Activated CD8-positive, alpha-beta memory T cell treated with anti-CD3 and anti-CD28 coated beads, Interleukin-2, amount 50 U/mL, for 4 hours (primary cell): ENCODE results near the gene CLEC2B.
A peak's percentile ranks its signal among the peaks of the same experiment; 100 is the strongest.

ENCODE experiments used
- DNase-seq: peaks from one replicate; pipeline ENCODE4 v3.0.0-alpha.2; 2020

The CLEC2B gene

DNA sequence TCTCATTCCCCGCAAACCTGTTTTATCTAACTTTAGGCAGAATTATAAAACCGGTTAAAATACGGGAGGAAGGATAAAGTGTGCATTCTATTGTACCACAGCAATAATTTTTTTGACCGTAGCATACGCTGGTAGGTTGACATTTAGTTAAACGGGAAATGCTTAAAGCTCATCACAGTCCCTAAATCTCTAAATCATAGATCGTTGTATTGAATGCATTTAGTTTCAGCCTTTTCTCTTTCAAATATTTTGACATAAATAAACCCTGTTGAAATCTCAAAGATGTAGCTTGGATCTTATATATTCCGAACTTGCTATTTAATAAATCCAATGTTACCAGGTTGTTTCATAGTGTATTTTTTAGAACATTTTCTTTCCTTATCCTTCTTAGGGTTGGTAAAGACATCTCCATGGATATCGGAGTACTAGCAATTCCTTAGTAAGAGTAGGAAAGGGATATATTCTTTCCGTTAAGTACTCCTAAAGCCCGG is 798 bp downstream of the CLEC2B start:
- no peak for DNase-seq

DNA sequence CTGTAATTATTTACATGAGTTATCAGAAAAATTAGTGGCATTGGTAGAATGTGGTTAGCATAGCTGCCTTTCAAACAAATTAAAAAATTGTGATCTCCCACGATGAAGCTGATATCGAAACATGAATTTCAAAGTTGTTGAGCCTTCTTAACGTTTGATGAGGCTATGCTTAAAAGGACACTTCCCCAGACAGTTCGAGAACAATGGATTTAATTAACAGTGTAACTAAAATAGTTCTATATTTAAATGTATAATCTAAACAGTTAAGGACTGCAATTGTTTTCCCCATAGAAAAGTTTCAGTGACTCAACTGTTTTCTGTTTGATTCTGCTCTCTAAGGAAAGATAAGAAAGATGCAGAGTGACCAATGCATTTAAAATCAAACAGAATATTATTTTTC is 1.6 kb downstream of the CLEC2B start:
- DNase-seq, result no peak

DNA sequence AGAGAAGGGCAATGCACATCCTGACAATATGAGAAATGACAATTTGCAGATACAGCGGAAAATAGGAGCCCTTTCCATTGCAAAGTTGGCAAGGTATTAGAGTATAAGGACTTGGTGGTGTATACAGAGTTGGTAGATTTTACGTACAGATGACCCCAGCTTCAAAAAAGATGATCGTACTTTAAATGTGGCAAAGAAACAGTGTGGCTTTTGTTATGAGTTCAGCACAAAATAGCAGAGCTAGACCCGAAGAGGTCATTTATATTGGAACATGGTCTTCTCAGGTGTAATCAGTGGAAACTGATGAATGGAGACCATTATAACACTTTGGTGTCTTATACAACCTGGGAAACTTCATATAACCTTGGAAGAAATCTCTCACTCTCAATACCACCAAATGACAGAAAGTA is 2.3 kb downstream of the CLEC2B start:
- DNase-seq, result no peak

DNA sequence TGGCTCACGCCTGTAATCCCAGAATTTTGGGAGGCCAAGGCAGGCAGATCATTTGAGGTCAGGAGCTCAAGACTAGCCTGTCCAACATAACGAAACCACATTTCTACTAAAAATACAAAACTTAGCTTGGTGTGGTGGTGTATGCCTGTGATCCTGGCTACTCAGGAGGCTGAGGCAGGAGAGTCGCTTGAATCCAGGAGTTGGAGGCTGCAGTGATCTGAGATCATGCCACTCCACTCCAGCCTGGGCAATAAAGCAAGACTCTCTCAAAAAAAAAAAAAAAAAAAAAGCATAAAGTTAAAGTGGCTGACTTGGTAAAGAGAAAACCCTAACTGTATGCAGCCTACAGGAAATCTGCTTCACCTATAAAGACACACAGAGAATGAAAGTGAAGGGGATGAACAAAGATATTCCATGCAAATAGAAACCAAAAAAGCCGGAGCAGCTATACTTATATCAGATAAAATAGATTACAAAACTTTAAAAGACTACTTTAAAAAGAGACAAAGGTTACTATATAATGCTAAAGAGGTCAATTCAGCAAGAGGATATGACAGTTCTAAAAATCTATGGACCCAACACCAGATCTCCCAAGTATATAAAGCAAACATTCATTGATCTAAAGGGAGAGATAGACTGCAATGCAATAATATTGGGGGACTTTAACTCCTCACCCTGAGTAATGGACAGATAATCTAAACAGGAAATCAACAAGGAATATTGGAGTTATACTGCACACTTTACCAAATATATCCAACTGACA is 4.1 kb downstream of the CLEC2B start:
- DNase-seq, result no peak

DNA sequence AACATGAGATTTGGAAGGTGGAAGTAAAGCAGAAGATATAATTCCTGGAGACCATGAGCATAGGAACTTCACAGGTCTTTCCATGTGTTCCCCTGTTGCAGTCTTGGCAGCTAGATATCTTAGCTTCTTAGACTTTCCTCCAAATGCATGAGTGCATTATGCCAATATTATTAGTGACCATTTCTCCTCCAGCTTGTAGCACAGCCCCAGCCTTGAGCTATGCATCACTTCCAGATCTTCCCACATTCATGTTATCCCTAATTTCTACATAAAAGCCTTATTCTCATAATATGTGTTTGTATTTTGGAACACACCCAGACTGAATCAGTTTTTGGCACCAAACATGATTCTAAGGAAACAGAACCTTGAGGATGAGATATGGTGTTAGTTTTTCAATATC is 11.0 kb downstream of the CLEC2B start:
- DNase-seq, result no peak

DNA sequence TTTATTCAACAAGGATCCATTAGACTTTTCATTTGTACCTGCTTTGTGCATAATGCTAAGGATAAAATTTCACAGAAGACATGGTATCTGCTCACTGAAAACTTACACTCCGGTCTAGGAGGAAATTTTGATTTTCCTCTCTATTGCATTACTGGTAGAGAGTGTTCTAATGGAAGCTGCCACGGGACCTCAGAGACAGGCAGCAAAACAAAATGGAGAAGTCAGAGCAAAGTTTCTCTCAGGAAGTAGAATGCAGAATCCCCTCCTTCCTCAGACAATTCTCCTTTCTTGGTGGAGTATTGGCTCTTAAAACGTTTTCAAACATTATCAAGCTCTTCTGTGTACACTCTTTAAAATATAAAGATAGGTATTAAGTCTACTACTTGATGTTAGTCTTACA is 12.3 kb downstream of the CLEC2B start:
- no peak for DNase-seq

DNA sequence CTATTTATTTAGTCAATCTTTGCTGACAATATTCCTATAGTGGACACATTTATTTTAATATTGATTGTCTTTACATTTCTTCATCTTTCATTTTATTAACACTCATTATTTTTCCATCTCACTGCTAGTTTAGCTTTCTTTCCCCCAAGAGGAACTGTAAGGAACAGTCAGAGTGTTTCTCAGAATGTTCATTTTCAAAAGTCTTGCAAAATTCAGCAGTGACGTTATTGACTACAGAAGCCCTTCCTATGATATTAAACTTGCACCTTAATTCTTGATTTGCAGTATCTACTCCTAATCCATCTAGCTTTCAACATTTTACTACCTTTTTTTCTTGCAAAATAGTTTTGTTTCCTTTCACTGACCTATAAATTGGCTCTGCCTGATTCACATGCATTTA is 13.0 kb downstream of the CLEC2B start:
- no peak for DNase-seq

DNA sequence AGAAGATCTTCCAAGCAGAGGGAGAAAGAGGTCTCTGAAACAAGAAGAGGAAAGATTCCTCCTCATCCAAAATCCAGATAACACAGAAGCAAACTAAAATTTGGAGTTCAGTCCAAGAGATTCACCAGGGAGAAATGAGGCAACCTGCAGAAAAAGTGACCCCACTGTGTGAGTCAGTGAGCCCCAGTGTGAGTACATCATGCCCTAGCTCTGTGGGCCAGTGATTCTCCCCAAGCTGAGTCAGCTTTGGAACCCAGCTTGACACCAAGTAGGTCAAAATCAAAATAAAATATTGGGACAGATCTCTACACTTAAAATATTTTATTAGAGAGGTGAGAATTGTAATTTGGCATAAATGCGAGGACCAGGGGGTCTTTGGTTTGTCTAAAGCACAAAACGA is 17.2 kb downstream of the CLEC2B start:
- no peak for DNase-seq

DNA sequence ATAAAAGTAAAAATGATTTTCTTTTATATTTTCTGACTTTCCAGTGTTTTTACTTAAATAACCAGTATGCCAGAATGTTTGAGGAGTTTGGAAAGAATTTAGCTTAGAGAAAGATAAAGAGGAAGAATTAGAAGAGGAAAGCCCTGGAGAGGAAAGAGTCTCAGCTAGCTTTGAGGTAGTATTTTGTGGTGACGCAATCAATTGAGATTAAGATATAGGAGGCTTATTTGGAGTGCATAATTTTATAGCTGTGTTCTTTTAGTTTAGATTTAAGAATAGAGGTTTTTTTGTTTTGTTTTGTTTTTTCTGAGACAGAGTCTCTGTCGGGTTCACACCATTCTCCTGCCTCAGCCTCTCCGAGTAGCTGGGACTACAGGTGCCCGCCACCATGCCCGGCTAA is 18.1 kb downstream of the CLEC2B start:
- no peak for DNase-seq

DNA sequence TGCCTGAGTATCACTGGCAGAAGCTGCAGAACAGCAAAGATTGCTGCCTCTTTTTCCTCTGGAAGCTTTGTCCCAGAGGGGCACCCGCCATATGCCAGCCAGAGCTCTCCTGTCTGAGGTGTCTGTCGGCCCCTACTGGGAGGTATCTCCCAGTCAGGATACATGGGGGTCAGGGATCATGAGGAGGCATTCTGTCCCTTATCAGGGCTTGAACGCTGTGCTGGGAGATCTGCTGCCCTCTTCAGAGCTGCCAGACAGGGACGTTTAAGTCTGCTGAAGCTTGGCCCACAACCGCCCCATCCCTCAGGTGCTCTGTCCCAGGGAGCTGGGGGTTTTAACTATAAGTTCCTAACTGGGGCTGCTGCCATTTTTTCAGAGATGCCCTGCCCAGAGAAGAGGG is 20.3 kb downstream of the CLEC2B start:
- DNase-seq, result no peak

DNA sequence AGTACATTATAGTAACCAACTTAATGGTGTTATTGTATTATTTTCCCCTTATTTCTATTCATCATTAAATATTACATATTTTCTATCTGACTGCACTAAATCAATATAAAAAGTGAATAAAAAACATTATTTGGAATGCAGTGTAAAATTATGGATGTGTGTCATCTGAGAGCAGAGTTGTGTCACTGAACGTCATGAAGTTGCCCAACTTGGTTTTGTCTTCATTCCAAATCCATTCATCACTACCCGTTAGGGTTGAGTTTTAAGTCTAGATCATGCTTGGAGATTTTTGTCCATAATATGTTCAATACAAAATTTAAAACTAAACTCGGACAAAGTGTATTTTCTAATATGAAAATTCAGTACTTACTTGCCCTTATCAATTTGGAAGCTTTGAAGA is 25.7 kb downstream of the CLEC2B start:
- no peak for DNase-seq

DNA sequence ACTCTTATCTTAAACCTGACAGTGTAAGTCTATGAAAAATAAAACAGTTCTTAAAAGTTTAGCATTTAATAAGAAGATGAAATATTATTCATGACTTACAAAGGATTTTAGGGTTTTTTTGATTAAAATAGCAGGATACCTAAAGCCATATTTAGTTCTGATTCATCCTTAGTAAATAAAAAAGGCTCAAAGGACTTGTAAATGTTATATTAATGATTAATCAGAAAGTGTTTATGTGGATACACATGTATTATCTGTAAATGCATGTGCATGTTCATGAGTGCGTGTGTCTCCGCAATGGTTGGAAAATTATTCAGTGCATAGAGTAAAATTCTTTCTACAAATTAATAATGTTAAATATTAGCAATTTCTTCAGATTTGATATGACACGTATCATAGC is 37.4 kb downstream of the CLEC2B start:
- no peak for DNase-seq

DNA sequence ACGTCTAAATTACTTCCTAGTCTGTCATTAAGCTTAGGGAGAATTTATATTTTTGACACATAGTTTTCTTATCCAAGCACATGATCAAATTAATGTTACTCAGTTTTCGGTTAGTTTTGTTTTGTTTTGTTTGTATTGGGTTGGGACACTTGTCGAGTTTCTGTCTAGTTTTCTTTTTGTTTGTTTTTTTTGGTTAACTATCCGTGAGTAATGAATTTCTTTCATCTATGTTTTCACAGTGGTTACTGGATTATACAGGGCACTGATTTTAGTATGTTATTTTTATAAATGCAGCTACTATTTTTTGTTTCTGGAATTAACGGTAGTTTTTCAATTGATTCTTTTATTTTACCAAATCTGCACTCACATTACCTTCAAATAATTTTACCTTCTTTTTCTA is 39.2 kb downstream of the CLEC2B start:
- DNase-seq, result no peak

DNA sequence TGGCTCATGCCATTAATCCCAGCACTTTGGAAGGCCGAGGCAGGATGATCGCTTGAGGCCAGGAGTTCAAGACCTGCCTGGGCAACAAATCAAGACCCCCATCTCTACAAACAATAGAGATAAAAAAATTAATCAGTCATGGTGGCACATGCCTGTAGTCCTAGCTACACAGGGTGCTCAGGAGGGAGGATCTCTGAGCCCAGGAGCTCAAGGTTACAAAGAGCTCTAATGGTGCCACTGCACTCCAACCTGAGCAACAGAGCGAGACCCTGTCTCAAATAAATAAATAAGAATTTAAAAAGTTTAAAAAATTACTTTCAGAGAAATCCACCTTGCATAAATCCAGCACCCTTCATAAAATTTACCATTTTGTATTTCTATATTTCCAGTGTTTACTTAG is 39.7 kb downstream of the CLEC2B start:
- no peak for DNase-seq

DNA sequence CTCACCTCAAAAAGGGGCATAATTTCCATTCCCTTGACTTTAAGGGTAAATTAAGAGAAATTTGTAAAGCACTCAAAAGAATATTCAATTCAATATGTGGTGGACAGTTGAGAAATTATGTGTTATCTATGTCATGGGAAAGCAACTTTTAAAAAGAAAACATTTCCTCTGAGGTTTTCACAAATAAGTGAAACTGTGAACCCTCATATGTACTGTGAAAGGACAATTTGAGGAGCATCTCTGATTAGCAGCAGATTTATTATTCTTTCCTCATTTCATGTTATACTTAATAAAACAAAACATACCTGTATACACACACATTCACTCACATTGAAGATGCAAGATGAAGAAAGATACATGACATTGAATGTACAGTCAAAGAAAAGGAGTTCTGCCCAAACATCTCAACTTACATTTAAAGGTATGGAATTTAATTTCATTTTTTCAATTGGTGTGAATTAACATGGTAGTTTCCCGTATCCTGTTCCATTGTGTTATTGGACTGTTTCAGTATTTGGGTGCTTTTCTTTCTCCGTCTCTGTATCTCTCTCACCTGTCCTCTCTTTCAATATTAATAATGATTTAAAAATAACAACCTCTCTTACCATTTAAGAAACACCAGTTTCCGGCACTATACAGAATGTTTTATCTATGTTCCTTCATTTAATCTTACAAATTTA is 41.8 kb downstream of the CLEC2B start, which contains the start of gene KLRF1:
TSS of gene KLRF1 (plus strand) at position 273 of the 680 bp plus-strand sequence. CDS start at position 337, 64 bp downstream.
- no peak for DNase-seq

DNA sequence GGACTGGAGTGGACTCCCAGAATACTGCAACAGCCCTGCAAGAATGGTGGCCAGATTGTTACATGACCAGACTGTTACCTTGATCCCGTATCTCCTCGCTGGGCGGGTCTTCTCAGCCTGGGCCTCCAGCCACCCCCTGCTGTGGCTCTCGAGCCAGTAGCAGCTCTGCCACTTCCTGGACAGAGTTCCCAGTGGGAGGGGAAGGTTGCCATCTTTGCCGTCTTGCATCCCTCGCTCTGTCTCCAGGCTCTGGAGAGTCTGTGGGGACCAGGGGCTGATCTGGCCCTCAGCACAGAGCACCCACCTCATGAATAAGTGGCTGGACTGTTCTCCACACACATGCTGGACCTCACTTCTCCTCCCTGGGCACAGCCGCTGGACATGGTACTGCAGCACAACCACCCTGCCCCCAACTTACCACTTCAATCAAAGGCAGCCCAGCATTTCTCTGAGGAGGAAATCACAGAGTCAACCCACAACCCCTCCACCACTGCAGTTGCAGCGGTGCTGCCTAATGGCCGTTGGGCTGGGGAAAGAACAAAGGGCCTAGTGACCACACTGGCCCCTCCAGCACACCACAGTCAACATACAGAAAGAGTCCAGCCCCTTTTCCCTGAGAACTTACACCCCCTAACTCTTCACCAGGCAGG is 48.7 kb downstream of the CLEC2B start:
- DNase-seq, result no peak

DNA sequence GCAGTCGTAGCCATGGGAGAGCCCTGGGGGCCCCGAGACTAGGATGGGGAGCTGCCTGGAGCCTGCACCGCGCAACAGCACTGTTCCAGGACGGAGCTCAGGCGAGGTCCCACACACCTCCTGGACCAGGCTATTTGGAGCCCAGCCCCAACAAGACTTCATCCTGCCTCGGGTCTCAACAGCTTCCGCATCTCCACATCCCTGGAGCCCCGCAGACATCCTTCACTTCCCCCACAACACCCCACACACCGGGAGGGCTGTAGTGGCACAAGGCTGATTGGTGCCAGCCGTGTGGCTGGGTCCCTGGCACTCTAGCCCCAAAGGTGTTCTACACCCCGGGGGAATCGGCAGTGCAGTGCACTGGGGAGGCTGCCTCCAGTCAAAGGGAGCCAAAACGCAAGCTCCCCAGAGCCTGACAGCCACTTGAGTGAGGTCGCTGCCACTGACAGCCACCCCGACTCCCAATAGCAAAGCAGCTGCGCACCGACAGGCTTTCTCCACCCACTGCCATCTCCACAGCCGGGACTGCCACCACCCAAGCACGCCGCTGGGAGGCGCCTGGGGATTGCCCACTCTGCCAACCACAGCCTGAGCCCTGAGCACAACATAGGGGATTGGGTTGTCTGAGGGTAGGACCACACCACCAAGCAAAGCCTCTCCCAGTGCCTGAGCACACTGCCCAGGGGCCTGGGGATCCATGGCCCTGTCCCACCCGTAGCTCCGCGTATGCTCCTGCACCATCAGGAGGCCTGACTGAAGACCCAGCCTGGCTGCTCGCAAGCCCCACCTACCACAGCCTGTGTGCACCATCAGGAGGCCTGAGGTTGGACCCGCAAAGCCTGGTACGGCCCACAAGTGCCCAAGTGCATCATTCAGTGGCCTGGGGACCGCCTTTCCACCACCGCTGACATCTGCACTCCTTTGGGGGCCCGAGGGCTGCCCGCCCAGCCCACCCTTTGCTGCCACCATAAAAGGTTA is 55.0 kb downstream of the CLEC2B start:
- DNase-seq, result peak; percentile 95

DNA sequence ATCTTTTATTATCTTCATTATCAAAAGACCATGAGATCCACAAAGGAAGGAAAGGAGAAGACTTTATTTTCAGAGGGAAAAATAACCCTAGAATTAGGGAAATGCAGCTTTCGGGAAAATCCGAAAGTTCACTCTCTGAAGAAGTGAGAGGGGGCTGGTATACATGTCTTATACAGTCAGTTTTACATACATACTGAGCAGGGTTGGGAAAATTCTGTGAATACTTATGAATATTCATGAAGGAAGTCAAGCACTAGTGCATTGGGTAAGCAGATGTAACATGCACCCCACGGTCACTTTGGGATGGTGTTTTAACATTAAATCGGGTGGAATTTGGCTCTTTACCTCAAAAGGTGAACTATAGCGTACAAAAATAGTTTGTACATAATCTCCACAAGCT is 57.5 kb downstream of the CLEC2B start:
- no peak for DNase-seq

DNA sequence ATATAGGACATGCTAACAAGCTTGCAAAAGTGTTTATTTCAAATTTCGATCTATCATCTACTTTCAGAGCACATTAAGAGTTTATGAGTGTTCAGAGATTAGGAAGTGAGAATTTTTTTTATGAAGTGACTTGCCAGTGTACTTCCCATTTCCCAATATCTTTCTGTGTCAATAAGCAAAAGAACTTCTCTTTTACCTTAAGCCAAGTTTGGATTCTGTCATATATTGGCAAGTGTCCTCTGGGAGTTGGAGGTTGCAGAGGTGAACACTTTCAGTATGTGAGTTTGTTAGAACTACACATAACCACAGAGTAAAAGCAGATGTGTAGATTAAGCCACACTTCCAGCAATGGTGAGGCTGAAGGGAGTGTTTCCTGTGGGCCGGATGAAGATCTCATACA is 58.5 kb downstream of the CLEC2B start:
- no peak for DNase-seq

DNA sequence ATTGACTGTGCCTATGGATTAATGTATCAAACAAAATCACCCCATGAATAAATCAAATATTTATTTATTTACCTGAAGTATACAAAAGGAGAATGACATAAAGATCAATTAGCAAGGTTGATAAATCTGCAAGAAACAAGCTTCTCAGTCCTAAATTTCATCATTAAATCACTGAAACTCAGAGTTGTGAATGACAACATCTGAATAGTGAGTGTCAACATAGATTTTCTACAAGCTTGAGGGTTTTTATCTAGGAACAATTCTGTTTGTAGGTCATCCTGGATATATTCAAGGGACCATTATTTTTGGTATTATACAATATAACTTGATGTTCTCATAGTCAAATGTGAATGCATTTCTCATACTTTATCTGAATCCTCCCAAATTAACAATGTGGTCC is 59.3 kb downstream of the CLEC2B start:
- DNase-seq, result no peak

DNA sequence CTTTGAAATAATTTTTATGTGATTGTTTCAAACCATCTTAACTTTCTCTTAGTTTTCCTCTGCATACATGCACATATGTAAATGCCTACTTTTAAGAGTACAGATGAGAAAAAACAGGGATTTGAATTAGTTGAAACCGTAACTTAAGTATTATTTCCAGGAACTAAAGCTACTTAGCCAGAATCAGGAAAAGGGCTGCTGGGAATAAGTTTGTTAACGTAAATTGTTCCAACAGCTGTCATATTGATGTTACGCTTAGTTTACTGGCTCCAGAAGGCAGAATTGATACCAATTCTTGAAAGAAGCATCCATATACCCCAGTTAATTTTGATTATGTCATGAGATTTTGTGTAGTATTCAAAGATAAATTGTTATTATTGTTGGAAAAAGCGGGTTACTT is 59.8 kb downstream of the CLEC2B start:
- DNase-seq, result no peak

DNA sequence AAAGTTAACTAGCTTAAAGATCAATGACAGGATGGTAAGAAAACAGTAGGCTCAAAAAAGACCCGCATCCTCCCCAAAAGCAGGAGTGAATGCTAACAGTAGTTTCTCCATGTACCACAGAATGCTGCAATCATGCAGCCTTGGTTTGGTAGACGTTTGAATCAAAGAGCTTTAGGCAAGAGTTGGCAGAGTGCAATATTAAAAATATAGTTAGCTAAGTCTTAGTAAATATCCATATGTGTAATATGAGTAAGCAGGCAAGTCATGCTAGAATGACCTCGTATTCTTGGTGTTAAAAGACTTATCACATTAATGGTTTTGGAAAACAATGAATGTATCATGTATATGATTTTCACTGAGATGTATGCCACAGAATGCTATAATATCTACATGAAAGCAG is 60.6 kb downstream of the CLEC2B start:
- no peak for DNase-seq

DNA sequence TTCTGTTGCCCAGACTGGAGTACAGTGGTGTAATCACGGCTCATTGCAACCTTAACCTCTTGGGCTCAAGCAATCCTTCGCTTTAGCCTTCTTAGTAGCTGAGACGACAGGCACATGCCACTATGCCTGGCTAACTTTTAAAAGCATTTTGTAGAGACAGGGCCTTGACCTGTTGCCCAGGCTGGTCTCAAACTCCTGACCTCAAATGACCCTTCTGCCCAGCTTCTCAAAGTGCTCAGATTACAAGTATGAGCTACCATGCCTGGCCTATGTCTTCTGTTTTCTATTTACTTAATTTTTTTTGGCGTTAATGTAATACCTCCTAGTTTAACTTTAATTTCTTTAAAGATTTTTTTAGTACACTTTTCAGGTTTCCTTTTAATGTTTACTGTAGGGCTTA is 62.4 kb downstream of the CLEC2B start:
- DNase-seq, result no peak
